Bone marrow (tissue), 2 donors: Measurements from ENCODE around the gene PMFBP1.

Source experiments
- DNase-seq, 2 donors: peaks; one replicate each; lab custom pipeline; 2025; lab: John Stamatoyannopoulos, UW

Gene PMFBP1

GRCh38 chr16:72131036-72131435 is 40.9 kb downstream of the PMFBP1 start:
- DNase-seq: no peak

DNA sequence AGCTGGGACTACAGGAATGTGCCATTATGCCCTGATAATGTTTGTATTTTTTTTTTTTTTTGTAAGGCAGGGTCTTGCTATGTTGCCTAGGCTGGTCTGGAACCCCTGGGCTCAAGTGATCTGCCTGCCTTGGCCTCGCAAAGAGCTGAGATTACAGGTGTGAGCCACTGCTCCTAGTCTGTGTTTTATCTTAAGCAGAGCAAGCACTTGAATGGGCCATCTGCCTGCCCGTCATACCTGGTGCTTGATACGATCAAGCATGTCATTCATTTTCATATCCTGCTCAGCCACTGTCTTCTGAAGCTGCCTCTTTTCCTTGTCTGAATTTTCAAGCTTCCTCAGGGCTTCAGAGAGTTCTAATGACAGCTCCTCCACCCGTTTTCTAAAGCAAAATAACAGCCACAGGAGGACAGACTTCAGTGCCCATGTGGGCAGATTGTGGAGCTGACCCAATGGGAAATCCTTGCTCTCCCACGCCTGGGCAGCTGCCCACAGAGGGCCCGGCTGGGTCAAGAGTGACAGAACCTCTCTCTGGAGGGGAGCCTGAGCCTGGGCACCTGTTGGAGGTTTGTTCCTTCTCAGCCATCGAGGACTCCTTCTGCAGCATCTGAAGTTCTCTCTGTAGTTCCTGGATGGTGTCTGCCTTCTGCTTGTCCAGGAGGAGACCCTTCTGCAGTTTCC is 41.8 kb downstream of the PMFBP1 start:
- DNase-seq: no peak

DNA sequence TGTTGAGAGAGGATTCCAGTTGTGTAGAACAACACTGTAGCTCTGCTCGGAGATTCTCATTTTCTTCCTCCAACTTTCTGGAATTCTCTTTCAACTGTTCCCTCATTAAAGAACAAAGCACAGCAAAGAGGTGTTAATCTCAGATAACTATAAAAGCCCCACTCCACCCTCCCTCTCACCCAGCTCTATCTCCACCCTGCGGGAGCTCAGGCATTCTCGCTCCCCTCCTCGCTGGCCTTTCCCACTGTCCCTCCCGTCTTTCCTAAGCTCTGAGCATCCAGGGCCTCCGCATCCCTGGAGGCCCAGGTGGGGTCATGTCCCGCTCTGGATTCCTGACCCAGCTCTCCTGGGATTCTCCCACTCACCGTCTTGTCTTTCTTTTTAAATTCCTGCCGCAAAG is 43.3 kb downstream of the PMFBP1 start:
- DNase-seq: no peak

GRCh38 chr16:72126429-72126765 is 45.6 kb downstream of the PMFBP1 start:
- no peak for DNase-seq

GRCh38 chr16:72125635-72126428 is 46.1 kb downstream of the PMFBP1 start:
- DNase-seq: no peak

DNA sequence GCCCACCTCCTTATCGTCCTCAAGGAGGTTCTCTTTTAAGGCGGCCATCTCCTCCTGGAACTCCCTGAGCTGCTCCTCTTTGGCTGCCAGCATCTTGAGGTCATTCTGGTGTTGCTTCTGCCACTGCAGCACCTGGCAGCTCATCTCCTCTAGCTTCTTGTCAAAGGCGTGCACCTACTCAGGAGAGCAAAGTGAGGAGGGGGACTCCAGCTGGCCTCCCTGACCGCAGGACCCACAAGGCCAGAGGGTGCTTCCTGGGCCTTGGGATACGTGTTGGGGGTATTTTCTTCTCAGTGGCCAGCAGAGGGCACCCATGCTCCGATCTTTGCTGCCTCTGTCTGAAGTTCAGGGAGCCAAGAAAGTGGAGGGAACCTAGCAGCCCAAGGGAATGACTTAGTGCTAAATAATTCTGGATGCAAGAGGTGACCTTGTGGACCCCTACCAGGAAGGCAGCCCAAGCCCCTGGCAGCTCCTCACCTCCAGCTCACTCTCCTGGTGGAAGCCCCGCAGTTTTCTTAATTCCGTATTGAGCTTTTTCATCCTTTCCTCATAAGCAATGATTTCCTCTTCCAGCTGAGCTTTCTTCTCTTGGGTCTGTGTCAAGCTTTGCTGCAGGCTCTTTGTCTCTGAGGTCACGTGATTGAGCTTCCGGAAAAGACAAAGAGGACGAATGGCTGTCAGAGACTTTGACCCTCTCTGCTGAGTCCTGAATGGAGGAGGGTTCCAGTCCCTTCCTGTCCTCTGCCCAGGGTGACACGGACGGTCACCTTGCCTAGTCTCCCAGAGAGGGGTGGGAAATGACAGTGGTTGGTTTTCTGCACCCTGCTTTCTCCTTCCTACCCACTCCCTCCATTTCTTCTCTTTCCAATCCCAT is 47.0 kb downstream of the PMFBP1 start:
- DNase-seq: peak; percentile 31 to 60

DNA sequence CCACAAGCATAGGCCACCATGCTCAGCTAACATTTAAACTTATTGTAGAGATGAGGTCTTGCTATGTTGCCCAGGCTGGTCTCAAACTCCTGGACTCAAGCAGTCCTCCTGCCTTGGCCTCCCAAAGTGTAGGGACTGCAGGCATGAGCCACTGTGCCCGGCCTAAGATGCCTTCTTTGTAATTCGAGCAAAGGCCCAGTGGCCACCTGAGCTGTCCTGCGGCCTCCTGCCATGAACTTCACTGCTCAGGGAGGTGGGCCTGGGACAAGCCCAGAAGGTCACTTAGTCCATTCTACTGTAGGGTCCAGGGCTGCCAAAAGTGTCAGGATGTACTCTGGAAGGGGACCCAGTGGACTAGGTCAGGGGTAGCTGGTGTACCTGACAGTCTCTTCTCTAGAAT is 47.8 kb downstream of the PMFBP1 start:
- DNase-seq: no peak

- no peak for DNase-seq
These were observed 48.5 kb downstream of the PMFBP1 start for GRCh38 chr16:72123426-72123825.

GRCh38 chr16:72122916-72123315 is 49.0 kb downstream of the PMFBP1 start:
- no peak for DNase-seq

DNA sequence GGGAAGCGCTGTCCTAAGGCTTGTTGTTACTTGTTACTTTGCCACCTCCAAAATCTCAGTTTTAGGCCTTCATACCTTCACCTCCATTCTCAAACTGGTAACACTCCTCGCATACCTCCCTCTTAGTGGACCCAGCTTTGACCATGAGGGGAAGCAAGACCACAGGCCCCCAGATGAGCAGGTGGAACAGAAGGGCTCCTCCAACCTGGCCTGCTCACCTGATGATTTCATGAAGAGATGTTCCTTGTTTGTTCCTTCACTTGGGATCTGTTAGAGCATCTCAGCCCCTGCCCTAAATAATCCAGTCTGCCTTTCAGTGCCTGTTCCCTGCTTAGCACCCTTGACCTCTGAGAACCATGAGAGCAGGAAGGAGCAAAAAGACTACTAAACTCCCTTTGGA is 49.6 kb downstream of the PMFBP1 start:
- DNase-seq: no peak

DNA sequence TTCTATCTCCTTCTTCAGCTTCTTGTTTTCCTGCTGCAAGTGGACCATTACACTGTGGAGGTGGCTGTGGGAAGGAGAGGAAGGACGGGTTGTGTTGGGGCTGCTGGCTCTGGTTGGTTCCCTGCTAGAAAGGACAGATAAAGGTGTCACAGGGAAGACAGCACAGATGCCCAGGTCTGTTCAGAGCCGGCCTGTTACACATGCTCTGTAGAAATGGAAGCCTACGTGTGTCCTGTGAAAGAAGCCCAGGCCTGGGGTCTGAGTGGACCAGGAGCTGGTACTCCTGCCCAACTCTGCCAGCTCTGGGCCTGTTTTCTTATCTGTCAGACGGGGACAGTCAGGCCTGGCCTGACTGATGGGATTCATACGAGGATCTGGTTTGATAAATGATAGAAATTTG is 51.9 kb downstream of the PMFBP1 start:
- no peak for DNase-seq

DNA sequence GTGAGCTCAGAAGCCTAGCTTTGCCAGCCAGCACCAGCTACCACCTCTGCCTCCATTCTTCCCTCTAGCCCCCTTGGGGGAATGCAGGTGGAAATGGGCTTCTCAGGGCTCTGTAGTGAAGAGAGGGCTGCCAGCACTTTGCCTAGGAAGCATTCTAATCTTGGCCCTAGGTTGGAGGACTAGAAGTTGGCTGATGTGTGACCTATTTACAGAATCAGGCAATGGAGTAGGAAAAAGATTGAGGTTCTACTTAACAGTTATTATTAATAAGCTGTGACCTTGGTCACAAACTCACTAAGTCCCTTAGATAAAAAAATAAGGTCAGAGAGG is 58.4 kb downstream of the PMFBP1 start:
- no peak for DNase-seq

GRCh38 chr16:72112906-72113615 is 58.9 kb downstream of the PMFBP1 start:
- no peak for DNase-seq

GRCh38 chr16:72112452-72112792 is 59.5 kb downstream of the PMFBP1 start:
- no peak for DNase-seq

DNA sequence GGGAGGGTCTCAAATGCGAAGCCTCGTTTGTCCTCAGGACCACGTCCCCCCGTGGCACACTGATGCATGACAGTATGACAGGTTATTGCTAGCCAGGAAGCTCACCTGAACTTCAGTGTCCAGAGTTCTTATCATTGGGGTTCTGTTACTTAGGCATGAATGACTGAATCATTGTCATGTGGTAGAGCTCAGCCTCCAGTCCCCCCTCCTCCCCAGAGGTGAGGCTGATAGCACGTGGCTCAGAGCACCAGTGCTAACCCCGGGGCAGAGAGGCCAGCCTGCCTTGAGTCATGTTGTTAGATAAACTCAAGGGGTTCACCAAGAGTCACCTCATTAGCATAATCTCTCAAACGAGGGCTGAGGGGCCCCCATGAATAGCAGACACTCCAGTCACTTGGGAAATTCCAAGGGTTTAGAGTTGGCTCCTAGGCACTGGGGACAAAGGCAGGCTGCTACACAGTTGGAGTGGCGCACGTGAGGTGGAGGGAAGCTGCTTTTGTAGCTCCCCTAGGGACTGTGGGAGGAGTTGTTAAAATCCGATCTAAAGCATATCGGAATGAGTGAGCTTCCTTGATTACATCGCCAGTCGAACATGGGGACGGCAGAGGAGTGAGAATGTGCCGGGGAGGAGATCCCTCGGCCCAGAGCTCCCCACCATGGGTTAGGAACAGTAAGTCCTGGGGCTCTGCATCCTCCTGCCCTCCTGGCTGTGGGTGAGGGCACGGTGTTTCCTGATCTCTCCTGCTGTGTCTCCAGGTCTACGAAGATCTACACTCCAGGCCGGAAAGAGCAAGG is 60.1 kb downstream of the PMFBP1 start:
- DNase-seq: no peak

DNA sequence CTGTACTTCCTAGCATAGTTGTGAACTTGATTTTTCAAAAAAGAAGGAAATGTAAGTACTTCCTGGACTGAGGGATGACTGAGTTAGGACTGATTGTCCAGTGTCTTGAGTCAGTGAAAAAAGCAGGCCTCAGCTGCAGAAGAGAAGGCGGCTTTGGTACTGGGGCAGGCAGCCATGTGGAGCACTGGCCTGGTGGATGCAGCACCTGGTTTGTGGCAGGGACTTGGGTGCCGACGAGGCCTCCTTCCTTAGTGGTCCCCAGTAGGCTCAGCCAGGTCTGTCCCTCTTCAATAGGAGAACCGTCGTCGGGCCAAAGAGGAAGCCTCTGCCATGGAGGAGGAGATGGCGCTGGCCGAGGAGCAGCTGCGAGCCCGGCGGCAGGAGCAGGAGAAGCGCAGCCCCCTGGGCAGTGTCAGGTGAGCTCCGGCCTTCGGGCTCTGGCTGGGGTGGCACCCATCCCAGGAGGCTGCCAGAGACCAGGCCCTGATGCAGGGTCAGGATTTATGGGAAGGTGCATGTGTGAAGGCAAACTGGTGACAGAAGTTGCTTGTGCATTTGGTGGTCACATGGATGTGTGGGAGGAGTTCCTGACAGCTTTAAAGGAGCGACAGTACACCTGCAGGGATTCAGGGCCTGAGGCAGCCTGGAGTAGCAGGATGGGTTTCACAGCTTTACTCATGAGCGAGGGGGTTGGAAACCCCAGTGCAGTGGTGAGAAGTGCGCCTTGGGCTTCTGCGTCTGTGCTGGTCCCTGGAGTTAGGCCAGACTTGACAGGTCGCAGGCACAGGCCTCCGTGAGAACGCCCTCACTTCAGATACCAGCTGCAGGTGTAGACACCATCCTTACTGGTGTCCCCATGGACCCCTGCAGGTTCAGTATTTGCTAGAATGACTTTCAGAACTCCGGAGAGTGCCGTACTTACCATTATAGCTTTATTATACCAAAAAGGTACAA is 61.0 kb downstream of the PMFBP1 start:
- no peak for DNase-seq

DNA sequence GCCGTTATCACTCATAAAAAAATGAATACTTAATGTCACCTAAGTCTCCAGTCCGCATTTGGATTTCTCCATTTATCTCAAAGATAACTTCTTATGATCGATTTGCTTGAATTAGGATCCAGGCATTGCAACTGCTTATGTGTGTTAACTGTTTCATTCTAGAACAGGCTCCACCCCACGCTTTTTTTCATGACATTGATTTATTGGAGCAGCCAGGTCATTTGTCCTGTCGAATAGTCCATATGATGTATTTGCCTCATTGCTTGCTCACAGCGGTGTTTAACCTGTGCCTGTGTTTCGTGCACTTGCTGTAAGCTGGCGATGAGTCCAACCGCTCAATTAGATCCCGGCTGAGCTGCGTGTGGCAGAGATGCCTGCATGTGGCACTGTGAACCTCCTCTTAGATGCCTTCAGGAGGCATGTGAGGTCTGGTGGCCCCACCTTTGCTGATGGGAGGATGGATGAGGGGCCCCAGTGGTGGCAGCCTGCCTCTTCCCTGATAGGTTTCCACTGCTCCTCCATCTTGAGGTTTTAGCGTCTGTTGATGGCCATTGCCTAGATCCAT is 61.9 kb downstream of the PMFBP1 start:
- no peak for DNase-seq

DNA sequence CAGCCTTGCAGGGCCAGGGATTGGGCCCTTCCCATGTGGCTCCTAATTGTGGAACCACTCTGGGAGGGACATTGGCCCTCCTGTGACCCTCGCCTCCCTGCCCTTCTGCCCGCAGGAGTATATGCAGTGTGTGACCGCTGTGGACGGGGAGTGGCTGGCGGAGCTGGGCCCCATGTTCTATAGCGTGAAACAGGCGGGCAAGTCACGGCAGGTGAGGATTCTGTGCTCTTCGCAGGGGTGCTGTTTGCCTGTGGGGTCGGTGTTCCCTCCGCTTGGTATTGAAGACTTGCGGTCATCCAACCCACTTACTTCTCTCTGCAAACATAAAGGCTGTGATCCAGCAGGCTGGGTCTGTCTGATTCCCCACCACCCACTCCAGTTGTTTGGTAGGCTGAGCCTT is 62.7 kb downstream of the PMFBP1 start:
- DNase-seq: no peak

- DNase-seq: no peak
These were observed 63.4 kb downstream of the PMFBP1 start for GRCh38 chr16:72108353-72109102.
